Lower leg skin (tissue), 4 donors: ENCODE measurements around the gene ATPAF1. TPM values are rescaled to one million over a fixed set of nuclear protein-coding genes. Genes with fewer than 3 reads are reported as not detected.

Experiments
- DNase-seq, 2 donors: peaks; one replicate each; pipeline ENCODE4 v3.0.0-alpha.2; 2019; ENCODE audit warnings: low spot score in 2 of 2
- H3K4me3 ChIP-seq: fragments of 200-600 bp; sonication (generic); 2 replicates; pipeline ENCODE4 v1.5.1; 2017; ENCODE audit warnings: mild to moderate bottlenecking, low read depth; ENCODE audit not compliant: poor library complexity, severe bottlenecking
- POLR2A ChIP-seq, 2 donors: fragments of 450-650 bp; IDR thresholded peaks; one replicate each; pipeline ENCODE4 v1.6.1; 2016 to 2017; ENCODE audit warnings: antibody characterized with exemption in 2 of 2, mild to moderate bottlenecking in 1 of 2, moderate library complexity in 1 of 2
- WGBS, 2 donors: methylation state at CpG; one replicate each; pipeline ENCODE4 v1.1.5; 2018; 5-methylcytosine and 5-hydroxymethylcytosine counted together
- intact Hi-C: fragments of 100-400 bp; cut with DNase I; formaldehyde crosslinking; loops from one replicate; pipeline ENCODE4 v1.15.0; 2023; ENCODE audit warnings: low total_unique reads
- total RNA-seq, 4 donors: library from RNA; depleted of rRNA; stranded (reverse); fragments of >200 nt; gene quantifications; one replicate each; pipeline ENCODE4 v1.1.0, GENCODE V29; 2016
- TF ChIP-seq, protein P1 (sequence below), 3 donors: fragments of 450-650 bp; IDR thresholded peaks; one replicate each; pipeline ENCODE4 v1.5.1; 2016; ENCODE audit warnings: antibody characterized with exemption in 3 of 3, mild to moderate bottlenecking in 3 of 3, moderate library complexity in 2 of 3

ATPAF1 gene
- total RNA-seq, 4 donors from 2014 or later, result 20.4 to 33.7 (median 29.9) TPM

- TF ChIP-seq POLR2A (IDR thresholded peaks at IDR 0.05), result no peak
- TF ChIP-seq, protein P1, sequence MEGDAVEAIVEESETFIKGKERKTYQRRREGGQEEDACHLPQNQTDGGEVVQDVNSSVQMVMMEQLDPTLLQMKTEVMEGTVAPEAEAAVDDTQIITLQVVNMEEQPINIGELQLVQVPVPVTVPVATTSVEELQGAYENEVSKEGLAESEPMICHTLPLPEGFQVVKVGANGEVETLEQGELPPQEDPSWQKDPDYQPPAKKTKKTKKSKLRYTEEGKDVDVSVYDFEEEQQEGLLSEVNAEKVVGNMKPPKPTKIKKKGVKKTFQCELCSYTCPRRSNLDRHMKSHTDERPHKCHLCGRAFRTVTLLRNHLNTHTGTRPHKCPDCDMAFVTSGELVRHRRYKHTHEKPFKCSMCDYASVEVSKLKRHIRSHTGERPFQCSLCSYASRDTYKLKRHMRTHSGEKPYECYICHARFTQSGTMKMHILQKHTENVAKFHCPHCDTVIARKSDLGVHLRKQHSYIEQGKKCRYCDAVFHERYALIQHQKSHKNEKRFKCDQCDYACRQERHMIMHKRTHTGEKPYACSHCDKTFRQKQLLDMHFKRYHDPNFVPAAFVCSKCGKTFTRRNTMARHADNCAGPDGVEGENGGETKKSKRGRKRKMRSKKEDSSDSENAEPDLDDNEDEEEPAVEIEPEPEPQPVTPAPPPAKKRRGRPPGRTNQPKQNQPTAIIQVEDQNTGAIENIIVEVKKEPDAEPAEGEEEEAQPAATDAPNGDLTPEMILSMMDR (IDR thresholded peaks at IDR 0.05), result no peak
- intact Hi-C loops, result no loop called here
- no peak overlapping the region for H3K4me3 ChIP-seq
- WGBS, 2 donors, result 80 to 83% methylated on average over 25 to 38 of the region's 38 CpGs
- DNase-seq, result peak in 1 of 2 donors; percentile 85
Observed at GRCh38 chr1:46612937-46613660, 55.1 kb downstream of the ATPAF1 start.

- no peak overlapping the region for H3K4me3 ChIP-seq
- WGBS, 2 donors, result 36 to 47% methylated on average over 6 to 7 of the region's 7 CpGs
- DNase-seq, result peak in 1 of 2 donors; percentile 82
- intact Hi-C loops, result no loop called here
- TF ChIP-seq, protein P1 (IDR thresholded peaks at IDR 0.05), result no peak
- no peak for TF ChIP-seq POLR2A (IDR thresholded peaks at IDR 0.05)
Observed at GRCh38 chr1:46611691-46612221, 56.4 kb downstream of the ATPAF1 start.

- DNase-seq, result no peak
- H3K4me3 ChIP-seq, result no peak overlapping the region
- intact Hi-C loops, result no loop called here
- TF ChIP-seq POLR2A (IDR thresholded peaks at IDR 0.05), result no peak
- TF ChIP-seq, protein P1 (IDR thresholded peaks at IDR 0.05), result no peak
- WGBS, 2 donors, result 75 to 78% methylated on average over 7 of the region's 7 CpGs
Observed at GRCh38 chr1:46607345-46608130, 60.6 kb downstream of the ATPAF1 start.

DNA sequence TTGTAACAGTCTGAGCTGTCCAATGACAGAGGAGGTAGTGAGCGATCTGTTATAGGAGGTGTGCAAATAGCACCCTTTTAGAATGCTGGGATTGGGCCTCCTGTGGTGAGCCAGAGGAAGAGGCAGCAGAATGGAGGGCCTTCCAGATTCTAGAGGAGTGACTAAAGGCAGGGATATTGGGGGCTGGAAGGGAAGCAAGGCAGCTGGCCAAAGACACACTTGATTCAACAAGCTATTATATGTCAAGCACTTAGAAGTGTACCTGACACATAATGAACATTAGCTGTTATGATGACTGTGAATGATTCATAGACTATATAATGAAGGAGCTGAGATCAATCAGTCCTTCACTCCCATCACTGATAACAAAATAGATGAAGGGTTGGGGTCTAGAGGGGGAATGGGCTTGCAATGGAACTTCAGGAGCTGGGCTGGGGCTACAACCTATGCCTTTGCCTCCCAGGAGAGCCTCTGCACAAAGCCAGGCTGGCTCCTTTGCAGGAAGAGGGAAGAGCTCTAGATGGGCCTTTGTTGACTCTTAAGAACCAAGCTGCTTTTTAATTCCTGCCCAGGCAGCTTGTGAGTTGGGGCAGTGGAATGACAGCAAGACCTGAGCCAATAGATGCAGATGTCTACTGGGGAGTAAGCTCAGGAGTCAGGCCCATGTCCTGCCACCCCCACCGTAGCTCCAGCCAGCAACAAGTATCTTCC, 61.8 kb downstream of the ATPAF1 start:
- TF ChIP-seq, protein P1 (IDR thresholded peaks at IDR 0.05), result no peak
- TF ChIP-seq POLR2A (IDR thresholded peaks at IDR 0.05), result no peak
- 92 to 94% methylated on average over 2 of the region's 2 CpGs for WGBS, 2 donors
- no peak for DNase-seq
- intact Hi-C loops, result no loop called here
- H3K4me3 ChIP-seq, result no peak overlapping the region

GRCh38 chr1:46605232-46605631, 62.9 kb downstream of the ATPAF1 start:
- TF ChIP-seq, protein P1 (IDR thresholded peaks at IDR 0.05), result no peak
- TF ChIP-seq POLR2A (IDR thresholded peaks at IDR 0.05), result no peak
- H3K4me3 ChIP-seq, result no peak overlapping the region
- intact Hi-C loops, result no loop called here
- WGBS, 2 donors, result 68 to 71% methylated on average over 2 of the region's 2 CpGs
- DNase-seq, result no peak
